CD4-positive, alpha-beta T cell treated with Interleukin-4 for 1 hour (primary cell): ENCODE measurements around the gene KIF26B.
"Not testable (repeated sequence)": the region's sequence is repeated elsewhere in the genome, so short reads cannot be mapped to it uniquely, and the experiment has no call there.

Experiments
- DNase-seq, 2 donors: peaks; one replicate each; pipeline ENCODE4 v3.0.0-alpha.2; 2020 to 2022

The KIF26B gene

DNA sequence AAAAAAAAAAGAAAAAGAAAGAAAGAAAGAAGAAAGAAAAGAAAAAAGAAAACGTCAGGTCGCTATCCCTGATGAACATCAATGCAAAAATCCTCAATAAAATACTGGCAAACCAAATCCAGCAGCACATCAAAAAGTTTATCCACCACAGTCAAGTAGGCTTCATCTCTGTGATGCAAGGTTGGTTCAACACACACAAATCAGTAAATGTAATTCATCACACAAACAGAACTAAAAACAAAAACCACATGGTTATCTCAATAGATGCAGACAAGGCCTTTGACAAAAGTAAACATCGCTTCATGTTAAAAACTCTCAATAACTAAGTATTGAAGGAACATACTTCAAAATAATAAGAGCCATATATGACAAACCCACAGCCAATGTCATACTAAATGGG lies 573.2 kb downstream of the KIF26B start:
- not testable (repeated sequence) for DNase-seq

DNA sequence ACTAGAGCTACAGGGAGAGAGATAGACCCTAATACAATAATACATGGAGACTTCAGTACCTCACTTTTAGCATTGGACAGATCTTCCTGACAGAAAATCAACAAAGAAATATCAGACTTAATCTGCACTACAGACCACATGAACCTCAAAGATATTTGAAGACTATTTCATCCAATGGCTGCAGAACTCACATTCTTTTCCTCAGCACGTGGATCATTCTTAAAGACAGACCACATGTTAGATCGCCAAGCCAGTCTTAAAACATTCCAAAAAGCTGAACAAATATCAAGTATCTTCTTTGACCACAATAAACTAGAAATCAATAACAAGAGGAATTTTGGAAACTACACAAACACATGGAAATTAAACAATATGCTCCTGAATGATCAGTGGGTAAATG lies 576.0 kb downstream of the KIF26B start:
- DNase-seq = no peak

- not testable (repeated sequence) for DNase-seq
Observed at GRCh38 chr1:245740336-245740735, 585.6 kb downstream of the KIF26B start.

GRCh38 chr1:245742896-245743295 lies 588.1 kb downstream of the KIF26B start:
- no peak for DNase-seq

GRCh38 chr1:245748240-245748639 lies 593.5 kb downstream of the KIF26B start:
- no peak for DNase-seq

DNA sequence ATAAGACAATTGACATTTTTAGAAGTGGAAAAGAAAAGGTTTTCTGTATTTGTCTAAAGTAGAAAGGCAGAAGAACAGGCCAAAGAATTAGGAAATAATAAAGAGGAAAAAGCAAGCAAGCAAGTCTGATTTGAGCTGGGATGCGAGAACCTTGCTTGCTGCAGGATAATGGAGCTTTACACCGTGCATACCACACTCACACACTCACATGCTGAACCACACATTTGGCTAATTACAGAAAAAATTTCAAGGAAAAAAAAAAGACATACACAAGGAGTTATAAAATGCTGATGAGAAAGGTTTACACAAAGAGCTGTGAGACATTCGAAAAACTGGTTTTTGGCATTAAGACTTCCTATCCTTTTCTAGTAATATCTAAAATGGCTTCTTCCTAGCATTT lies 593.9 kb downstream of the KIF26B start:
- no peak for DNase-seq

DNA sequence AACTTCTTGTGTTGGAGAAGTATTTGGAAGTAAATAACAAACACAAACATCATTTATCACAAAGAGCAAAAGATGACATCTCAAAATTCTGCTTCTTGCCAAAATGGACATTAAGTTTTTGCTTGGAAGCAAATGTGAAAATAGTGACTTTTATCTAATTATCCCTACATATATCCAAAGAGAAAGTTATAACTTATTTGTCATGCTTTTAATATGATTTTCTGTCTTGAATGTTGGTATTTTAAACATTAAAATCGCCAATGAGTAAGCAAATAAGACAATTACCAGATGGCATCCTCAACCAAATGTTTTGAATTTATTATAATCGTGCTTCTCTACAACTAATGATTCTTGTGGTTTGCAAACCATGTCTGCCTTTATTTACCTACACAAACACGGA lies 594.3 kb downstream of the KIF26B start:
- no peak for DNase-seq

DNA sequence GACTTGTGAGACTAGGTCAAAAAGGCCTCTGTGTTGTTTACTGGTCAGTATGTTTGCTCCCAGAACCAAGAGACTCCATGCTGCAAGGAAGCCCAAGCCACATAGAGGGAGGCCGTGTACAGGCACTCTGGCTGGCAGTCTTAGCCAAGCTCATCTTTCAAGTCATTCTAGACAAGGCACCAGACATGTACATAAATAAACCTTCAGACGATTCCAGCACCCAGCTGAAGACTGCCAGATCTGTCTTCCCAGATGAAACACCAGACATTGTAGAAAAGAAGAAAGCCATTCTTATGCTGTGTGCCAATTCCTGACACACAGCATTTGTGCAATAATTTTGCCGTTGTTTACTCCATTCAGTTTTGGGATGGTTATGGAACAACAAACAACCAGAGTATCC lies 595.5 kb downstream of the KIF26B start:
- DNase-seq = no peak

DNA sequence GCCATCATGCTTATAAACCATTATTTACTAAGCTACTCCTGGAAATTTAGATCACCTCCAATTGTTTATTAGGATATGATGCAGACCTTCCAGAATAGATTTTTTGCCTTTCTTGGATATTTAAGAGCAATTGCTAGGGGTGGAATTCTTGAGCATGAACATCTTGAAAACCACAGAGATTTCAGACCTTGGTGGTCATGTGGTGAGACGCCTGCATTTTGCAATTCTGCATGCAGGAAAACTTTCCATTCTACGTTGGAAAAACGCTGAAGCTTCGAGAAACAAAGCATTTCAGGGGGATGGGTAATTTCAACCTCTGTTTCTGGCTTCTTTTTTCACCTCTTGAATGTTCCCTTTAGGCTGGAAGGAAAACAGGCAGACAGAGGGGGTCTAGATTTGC lies 596.3 kb downstream of the KIF26B start:
- DNase-seq = no peak

DNA sequence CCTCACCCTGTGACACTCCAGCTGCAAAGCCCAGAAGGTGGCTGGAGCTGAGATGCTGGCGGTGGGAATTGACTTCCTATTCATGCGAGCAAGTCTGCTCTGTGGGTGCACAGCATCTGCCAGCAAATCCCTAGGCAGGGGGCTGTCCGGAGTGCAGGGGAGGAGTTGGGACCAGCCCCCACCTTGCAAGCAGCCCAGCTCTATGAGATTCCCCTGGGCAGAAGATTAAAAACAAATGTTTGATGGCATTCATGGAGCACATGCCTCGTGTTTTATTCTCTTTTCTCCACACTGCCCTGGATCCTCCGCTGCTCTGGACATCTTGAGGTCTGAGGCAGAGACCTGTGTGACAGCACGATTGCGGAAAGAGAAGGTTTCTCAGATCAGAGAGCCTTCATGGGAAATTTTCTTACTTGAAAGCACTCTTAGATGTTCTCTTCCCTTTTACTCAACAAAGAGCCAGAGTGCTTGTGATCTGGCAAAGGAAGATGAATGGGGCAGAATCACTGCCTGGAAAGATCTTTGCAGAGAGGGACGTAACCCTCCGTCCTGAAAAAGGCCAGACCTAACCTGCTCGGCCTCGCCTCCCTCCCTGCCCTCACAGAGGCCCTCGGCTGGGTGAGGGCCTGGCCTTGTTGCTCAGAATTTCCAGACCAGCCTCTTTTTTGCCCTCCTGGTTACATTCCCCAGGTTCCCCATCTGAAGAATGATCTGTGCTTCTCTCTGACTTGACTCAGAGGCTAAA lies 597.1 kb downstream of the KIF26B start:
- DNase-seq = no peak

DNA sequence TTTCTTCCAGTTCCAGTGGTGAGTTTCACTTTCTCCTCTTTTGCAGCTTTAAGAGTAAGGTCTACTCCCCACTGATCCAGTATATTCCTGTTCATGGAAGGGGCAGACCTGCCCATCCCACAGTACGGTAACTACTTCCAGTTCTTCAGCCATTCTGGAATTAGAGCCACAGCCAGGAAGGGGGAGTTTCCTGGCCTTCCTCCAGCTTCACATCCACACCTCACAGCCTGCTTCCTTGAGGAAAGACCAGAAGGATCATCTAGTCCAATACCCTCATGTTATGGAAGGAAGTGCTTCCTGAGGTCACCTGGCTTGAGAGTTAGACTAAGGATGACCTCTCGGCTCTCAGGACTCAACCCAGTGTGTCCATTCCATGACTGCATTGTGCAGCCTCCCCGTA lies 597.8 kb downstream of the KIF26B start:
- DNase-seq = no peak

DNA sequence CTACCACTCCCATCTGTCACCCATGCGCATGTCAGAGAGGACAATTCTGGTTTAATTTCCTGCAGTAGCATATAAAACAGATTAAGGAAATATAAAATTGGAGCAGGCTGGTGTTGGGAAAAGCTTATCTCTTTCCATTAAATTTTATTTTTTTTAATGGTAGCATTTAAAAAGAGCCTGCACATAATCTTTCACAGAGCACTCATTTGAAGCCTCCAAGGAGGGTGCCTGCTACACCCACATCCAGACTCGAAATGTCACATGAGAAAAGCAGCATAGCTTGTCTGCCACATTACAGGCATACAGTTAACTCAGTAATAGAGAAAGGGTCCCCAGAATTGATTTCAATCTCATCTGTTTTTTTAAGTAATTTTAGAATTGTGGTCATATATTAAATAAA lies 599.0 kb downstream of the KIF26B start:
- no peak for DNase-seq

DNA sequence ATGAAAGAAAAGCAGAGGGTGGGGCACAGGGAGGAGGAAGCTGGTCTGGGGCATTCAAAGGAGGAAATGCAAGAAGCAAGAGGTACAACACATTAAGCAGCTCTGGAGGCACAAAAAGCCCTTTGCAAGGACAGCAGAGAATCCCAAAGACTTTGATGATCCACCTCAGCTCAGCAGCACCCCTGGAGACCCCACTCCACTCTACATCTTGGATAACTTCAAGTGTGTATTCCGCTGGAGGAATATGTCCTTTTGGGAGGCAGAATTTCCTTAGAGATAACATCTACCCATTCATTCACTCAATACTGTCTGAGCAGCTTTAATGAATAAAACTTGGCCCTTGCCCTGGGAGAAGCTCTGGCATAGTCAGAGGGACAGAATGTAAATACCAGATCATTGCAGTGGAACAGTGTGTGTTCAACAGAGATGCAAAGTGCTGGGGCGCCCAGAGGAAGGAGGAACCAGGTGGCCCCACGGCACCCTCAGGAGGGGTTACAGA lies 599.7 kb downstream of the KIF26B start:
- no peak for DNase-seq
